Left renal pelvis (tissue), 4 donors: ENCODE data around the gene OGFOD3. TPM values are rescaled to one million over a fixed set of nuclear protein-coding genes. Genes with fewer than 3 reads are reported as not detected.
"Not testable (repeated sequence)": the region's sequence is repeated elsewhere in the genome, so short reads cannot be mapped to it uniquely, and the experiment has no call there.

ENCODE experiments used
- DNase-seq, 4 donors: peaks; one replicate each; pipeline ENCODE4 v3.0.0-alpha.2; 2013; ENCODE audit warnings: low read depth in 4 of 4, low spot score in 3 of 4
- polyA plus RNA-seq, 4 donors: library from polyadenylated mRNA; unstranded; fragments of 120-200 nt; gene quantifications; one replicate each; pipeline ENCODE4 v1.2.1, GENCODE V29; 2013; ENCODE audit not compliant: insufficient read length in 4 of 4

OGFOD3 gene
- polyA plus RNA-seq, 4 donors, result 19.7 to 28.4 (median 25.0) TPM

DNA sequence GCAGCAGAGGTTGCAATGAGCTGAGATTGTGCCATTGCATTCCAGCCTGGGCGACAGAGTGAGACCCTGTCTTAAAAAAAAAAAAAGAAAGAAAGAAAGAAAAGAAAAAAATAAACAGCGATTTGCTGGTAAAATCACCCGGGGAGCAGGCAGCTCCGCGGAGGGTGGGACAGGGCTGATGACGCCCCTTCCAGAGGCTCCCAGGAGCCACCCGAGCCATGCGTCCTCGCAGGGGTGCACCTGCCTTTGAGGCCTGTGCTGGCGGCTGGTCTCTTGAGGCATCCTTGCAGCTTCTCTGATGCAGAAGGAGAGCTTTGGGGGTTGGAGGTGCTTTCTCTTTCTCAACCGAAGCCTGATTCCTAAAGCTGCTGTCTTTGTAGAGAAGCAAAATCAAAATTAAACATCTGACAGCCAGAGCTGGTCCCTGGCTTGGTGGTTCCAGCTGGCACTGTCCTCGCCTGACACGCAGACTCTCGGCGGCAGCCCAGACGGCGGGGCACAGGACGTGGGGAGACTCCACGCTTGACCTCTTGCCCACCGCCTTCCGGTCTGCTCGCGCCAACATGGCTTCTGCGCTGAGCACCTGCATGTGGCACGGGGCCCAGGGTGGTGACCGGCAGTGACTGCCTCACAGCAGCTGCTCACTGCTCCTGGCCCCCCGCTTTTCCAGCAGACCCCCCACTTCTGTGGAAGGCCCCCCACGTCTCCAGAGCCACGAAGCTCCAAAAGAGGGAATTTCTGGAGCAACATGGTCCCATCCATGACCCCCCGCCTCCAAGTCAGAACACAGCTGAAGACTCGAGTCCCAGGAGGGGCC is 40.3 kb downstream of the OGFOD3 start:
- no peak for DNase-seq

DNA sequence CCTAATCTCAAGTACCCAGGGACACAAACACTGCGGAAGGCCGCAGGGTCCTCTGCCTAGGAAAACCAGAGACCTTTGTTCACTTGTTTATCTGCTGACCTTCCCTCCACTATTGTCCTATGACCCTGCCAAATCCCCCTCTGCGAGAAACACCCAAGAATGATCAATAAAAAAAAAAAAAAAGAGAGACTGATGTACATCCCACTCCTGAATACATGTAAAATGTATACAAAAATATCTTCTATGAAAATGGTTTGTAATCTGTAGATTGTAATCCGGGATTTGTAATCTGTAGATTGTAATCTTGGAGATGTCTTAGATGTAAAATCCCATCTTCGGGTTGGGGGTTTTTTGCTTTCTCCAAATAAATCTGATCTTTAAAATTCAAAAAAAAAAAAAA is 41.1 kb downstream of the OGFOD3 start:
- not testable (repeated sequence) for DNase-seq

DNA sequence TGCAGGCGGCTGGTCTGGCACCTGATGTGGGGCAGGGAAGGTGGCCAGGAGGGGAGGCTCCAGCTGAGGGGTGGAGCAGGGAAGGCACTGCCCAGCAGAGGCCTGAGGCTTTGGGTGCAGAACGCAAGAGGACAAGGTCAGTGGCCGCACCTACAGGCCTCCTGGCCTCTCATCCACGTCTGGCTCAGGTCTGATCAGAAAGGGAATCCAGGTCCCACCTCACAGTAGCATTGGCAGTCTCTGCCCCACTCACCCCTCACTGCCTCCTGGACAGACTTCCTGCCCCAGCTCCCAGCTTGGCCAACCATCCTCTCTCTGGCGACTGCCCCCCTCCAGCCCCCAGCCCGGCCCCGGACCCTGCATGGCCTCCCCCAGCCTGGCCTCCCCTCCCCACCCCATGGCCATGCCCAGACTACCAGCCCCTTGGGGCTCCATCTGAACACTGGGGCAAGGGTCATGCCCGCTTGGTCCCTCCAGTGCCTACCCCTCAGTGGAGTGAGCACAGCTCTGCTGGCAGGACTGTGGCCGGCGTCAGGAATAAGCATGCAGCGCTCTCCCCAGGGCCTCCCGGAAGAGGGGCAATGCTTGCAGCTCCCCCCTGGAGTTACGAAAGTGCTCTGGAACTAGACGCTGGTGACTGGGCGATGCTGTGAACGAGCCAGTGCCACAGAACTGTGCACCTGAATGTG is 42.2 kb downstream of the OGFOD3 start:
- no peak for DNase-seq

DNA sequence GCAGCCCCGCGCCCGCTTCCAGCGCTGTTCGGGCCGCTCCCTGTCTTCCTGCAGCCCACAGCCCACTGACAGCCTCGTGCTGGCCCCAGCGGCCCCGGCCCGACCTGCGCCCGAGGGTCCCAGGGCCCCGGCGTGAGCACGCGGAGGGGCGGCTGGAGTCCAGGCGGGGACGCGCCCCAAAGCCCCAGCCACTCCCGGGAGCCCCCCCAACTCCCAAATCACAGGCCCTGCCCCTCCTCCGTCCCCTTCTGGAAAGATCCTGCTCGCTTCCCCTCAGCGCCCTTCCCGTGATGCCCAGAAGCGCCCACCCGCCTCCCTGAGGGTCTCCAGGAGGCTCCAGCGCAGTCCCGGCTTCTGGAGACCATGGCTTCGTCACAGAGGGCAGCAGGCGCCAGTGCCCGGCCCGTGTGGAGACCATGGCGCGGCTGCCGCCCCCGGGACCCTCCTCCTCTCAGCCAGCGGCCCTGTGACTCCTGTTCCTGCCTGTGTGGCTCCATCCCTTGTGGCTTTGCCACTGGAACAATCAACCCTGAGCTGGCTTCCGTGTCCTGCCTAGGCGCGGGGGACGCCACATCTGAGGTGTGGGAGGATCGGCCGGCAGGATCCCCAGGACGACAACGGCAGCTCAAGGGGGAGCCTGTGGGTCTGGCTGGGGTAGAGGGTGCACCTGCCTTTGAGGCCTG is 42.9 kb downstream of the OGFOD3 start:
- DNase-seq, result no peak

GRCh38 chr17:82374626-82375331 is 43.6 kb downstream of the OGFOD3 start:
- DNase-seq, result no peak

DNA sequence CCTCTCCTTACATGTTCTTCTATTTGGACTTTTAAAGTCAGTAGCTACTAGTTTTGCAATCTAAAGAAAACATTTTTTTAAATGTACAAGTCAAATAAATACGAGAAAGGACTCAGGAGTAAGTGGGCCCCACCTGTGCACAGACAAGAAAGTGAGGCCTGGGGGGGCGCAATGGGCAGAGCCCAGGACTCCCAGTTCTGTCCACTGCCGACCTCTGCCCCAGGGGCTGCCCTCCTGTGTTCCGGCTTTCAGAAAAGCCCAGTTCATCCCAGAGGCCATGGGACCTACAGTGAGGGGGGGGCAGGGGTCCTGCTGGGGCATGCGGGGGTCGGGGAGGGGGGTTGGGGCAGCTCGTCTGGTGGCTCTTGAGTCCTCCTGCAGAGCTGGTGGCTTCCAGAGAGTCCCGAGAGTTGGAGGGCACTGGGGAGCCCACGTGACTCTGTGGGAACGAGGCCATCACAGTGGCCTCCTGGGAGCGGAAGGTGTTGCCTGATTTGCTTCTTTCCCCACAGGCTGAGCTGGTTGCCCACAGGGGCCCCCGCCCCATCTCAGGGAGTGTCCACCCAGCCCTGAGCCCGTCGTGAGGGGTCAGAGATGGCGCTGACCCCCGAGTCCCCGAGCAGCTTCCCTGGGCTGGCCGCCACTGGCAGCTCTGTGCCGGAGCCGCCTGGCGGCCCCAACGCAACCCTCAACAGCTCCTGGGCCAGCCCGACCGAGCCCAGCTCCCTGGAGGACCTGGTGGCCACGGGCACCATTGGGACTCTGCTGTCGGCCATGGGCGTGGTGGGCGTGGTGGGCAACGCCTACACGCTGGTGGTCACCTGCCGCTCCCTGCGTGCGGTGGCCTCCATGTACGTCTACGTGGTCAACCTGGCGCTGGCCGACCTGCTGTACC is 44.4 kb downstream of the OGFOD3 start:
- DNase-seq, result no peak

- not testable (repeated sequence) for DNase-seq
Measured at GRCh38 chr17:82373072-82373452, 45.3 kb downstream of the OGFOD3 start.

- DNase-seq, result no peak
Measured at GRCh38 chr17:82372249-82373071, 45.9 kb downstream of the OGFOD3 start.

DNA sequence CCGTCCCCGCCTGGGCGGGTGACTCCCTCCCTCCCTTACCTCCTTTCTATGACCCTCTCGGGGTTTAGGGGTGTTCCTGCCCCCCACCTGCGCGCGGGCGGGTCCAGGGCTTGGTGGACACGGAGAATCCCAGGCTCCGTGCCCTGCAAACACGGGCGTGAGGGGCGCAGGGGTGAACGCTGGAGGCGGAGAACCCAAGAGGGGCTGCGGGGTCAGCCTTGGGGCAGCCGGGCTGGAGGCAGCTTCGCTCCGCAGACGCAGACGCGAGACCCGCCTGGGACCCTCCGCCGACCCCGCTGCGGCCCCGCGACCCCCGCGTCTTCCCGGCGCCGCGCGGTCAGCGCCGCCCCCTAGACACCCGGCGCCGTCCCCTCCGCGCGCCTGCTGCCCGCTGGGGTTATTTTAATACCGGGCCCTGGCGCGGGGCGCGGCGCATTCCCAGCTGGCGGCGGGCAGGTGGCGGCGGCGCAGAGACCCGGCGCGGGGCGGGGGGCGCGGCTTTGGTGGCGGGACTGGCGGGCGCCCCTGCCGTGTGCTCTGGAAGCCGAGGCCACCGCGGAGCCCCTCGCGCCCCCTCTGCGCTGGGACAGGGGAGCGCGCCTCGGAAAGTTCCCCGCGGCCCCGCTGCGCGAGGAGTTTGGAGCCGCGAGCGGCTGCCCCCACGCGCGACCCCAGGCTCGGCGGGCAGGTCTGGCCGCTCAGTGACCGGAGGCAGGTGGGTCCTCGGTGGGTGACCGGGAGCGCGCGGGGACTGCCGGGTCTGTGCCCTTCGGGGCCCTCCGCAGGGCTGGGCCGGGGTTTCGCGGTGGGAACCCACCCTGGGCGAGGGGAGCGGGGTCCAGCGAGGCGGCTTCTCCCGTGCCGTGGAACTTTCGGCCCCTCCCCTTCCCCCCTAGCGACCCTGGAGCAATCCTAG is 46.8 kb downstream of the OGFOD3 start, which contains the start of gene UTS2R:
Gene UTS2R (plus strand): TSS at position 433 of the 916 bp plus-strand sequence. CDS start 2,560 bp downstream, outside the sequence.
- no peak for DNase-seq

GRCh38 chr17:82370471-82371332 is 47.7 kb downstream of the OGFOD3 start:
- no peak for DNase-seq

DNA sequence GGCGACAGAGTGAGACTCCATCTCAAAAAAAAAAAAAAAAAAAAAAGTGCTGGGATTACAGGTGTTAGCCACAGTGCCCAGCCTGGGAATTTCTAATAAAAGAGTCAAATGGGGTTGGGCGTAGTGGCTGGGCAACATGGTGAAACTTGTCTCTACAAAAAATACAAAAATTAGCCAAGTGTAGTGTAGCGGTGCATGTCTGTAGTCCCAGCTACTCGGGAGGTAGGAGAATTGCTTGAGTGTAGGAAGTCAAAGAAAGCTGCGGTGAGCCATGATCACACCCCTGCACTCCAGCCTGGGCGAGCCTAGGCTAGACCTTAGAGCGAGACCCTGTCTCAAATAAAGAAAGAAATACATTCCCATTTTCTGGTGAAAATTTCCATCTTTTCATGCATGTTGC is 49.2 kb downstream of the OGFOD3 start:
- DNase-seq, result no peak

DNA sequence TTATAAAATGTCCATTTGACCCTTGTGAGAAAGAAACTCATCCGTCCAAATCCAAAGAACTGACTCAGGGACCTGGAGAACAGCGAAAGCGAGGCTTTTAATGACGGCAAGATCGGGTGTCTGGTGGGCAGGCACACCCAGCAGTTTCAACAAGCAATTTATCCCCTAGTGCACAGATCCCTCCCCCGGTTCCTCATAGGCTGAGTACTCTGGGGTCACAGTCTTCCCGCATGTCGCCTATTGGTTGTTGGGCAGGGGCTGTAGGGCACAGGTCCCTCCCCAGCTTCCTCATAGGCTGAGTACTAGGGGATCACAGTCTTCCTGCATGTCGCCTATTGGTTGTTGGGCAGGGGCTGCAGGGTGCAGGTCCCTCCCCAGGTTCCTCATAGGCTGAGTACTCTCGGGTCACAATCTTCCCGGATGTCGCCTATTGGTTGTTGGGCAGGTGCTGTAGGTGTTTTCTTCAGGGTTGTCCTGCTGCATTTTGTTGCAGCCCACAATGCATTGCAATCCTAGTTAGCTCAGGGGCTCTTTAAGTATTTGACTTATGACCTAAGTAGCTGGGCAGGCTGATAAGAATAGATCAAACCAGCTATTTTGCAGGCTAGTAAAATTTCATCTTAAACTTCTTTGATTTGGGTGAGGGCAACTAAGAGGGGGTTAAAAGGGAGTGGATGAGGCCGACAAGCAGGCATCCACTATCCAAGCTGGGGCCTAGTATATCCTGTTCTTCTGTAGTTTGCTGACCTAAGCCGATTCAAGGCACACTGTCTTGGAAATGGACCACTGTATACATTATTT is 50.5 kb downstream of the OGFOD3 start:
- DNase-seq, result no peak

- DNase-seq, result no peak
Measured at GRCh38 chr17:82366749-82367148, 51.6 kb downstream of the OGFOD3 start.

GRCh38 chr17:82365606-82366295 is 52.6 kb downstream of the OGFOD3 start:
- no peak for DNase-seq

DNA sequence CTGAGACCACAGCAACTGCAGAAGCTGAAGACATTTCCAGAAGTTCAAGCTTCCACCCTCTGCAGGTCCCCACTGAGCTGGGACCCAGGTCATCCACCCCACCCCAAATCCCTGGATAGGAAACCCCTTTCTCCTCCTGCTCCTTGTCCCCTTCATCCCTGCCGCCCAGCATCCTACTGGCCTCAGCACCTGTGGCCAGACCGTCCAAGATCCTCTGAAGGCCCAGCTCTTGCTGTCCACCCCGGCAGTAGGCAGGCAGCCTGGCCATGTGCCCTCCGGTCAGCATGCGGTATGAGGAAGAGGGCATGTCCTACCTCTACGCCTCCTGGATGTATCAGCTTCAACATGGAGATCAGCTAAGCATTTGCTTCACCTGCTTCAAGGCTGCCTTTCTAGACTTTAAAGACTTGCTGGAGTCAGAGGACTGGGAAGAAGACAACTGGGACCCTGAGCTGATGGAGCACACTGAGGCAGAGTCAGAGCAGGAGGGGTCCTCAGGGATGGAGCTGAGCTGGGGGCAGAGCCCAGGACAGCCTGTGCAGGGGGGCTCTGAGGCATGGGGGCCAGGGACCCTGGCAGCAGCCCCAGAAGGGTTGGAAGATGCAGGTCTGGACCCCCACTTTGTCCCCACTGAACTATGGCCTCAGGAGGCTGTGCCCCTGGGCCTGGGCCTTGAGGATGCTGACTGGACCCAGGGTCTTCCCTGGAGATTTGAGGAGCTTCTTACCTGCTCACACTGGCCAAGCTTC is 56.3 kb downstream of the OGFOD3 start:
- DNase-seq, result no peak
